Measurements from ENCODE around the gene MYZAP. TPM values are rescaled to one million over a fixed set of nuclear protein-coding genes. Genes with fewer than 3 reads are reported as not detected.

MYZAP gene
- polyA plus RNA-seq, 2 of the 4 experiments (the other 2 are of a cell fraction) = 1.2 to 2.4 TPM

- FAIRE-seq = peak; percentile 85
- ChIA-PET POLR2A (interaction anchor here (0.5 to 2.0 kb wide), 11 partner anchors 10 to 429 kb away, joined by 3 to 10 read pairs (median 4); partner anchors contain the start of gene MYZAP), CTCF (interaction anchor here (1.0 to 3.3 kb wide), 15 partner anchors 10 to 360 kb away, joined by 3 to 21 read pairs (median 5); no protein-coding TSS in a partner anchor)
- peak within 1 kb of the TSS; percentile 98 for H3K27ac ChIP-seq
- peak within 1 kb of the TSS; percentile 80 for H3K4me3 ChIP-seq
- no peak for TF ChIP-seq FOSL2 (IDR thresholded peaks at IDR 0.05)
- TF ChIP-seq FOSL2 (CRISPR knock-in tag; IDR thresholded peaks at IDR 0.05) = peak; percentile 55
- no peak for TF ChIP-seq POLR2AphosphoS2 (conservative IDR thresholded peaks at IDR 0.05; ENCODE audit: low read length)
- 0 out of 2 replicates have a peak, but pooled peaks have one; percentile 67 for TF ChIP-seq HOXB13 (CRISPR knock-in tag; IDR thresholded peaks at IDR 0.05; ENCODE audit: low read depth)
- TF ChIP-seq ZSCAN20 (CRISPR knock-in tag; IDR thresholded peaks at IDR 0.05) = no peak
- TF ChIP-seq MAX (IDR thresholded peaks at IDR 0.05) = peak; percentile 97
- peak; percentile 22; the same call in 1 of the 2 replicates for TF ChIP-seq GATA3 (IDR thresholded peaks at IDR 0.05; ENCODE audit: borderline replicate concordance)
- TF ChIP-seq RNF2 (IDR thresholded peaks at IDR 0.05; ENCODE audit: borderline replicate concordance, low read depth) = no peak
- TF ChIP-seq PBX3 (IDR thresholded peaks at IDR 0.05) = 0 out of 2 replicates have a peak, but pooled peaks have one; percentile 12
- TF ChIP-seq CEBPB (IDR thresholded peaks at IDR 0.05) = peak; percentile 54 to 72; a peak in 3 of 4 replicates
- peak; percentile 97 for TF ChIP-seq E2F6 (IDR thresholded peaks at IDR 0.05; ENCODE audit: borderline replicate concordance, low read depth)
- peak; percentile 70 for TF ChIP-seq POLR2A (IDR thresholded peaks at IDR 0.05; ENCODE audit: low read length)
- TF ChIP-seq ZFP36 (IDR thresholded peaks at IDR 0.05; ENCODE audit: borderline replicate concordance, partially characterized antibody) = no peak
- TF ChIP-seq ZC3H11A (IDR thresholded peaks at IDR 0.05) = no peak
- TF ChIP-seq BCL3 (IDR thresholded peaks at IDR 0.05) = peak; percentile 74; the same call in 2 of the 3 replicates
- TF ChIP-seq KDM5A (IDR thresholded peaks at IDR 0.05) = peak; percentile 87
- TF ChIP-seq MYC (IDR thresholded peaks at IDR 0.05; ENCODE audit: borderline replicate concordance, low read length) = 0 out of 2 replicates have a peak, but pooled peaks have one; percentile 63
- no peak for TF ChIP-seq CBX8 (IDR thresholded peaks at IDR 0.05)
- 0 out of 5 replicates have a peak, but pooled peaks of 1 of the 2 experiments have one; percentile 2 for TF ChIP-seq RAD21 (conservative IDR thresholded peaks at IDR 0.05 in 1 of 2, IDR thresholded peaks at IDR 0.05 in 1 of 2)
- TF ChIP-seq CHD4 (IDR thresholded peaks at IDR 0.05; ENCODE audit: borderline replicate concordance) = no peak
- TF ChIP-seq PHF8 (IDR thresholded peaks at IDR 0.05; ENCODE audit: borderline replicate concordance, low read depth) = peak; percentile 97
- peak; percentile 72 to 97; a peak in 4 of 5 replicates for TF ChIP-seq JUN (IDR thresholded peaks at IDR 0.05)
- TF ChIP-seq HOXB5 (CRISPR knock-in tag; IDR thresholded peaks at IDR 0.05) = peak; percentile 53; the same call in 1 of the 2 replicates
- no peak for TF ChIP-seq ATOH8 (CRISPR knock-in tag; IDR thresholded peaks at IDR 0.05; ENCODE audit: low read depth)
- no peak for TF ChIP-seq RCOR1 (IDR thresholded peaks at IDR 0.05; ENCODE audit: low read depth, low read length)
- DNase-seq (ENCODE audit: low read depth in 1 of 2, low spot score in 1 of 2) = peak; percentile 92 to 97
- H3K4me1 ChIP-seq = peaks cover 11% of the 10 kb centered on the region; the same call in 2 of the 3 replicates
- peak within 1 kb of the TSS; percentile 90 for H3K4me2 ChIP-seq
- peak; percentile 94 to 96 for ATAC-seq
- WGBS (ENCODE audit: missing lambda C conversion rate) = under 1% methylated on average over 52 of the region's 70 CpGs
- H3K9me3 ChIP-seq = no peaks in the 10 kb centered on the region
These were observed 114.9 kb downstream of the MYZAP start, which contains the start of gene POLR2M for GRCh38 chr15:57706405-57707209. Gene POLR2M, plus strand, starts transcription at chr15:57706714. Its CDS starts 129 bp downstream, at chr15:57706843.
